SKM-1 treated with dmso at 0.1 percent for 144 hours (cell line): ENCODE data around the gene SRMS.

ENCODE experiments used
- DNase-seq: peaks from one replicate; lab custom pipeline; 2025; ENCODE audit not compliant: unreplicated experiment; lab: John Stamatoyannopoulos, UW

Gene SRMS

GRCh38 chr20:63492518-63492917 is 55.0 kb downstream of the SRMS start:
- DNase-seq = no peak

DNA sequence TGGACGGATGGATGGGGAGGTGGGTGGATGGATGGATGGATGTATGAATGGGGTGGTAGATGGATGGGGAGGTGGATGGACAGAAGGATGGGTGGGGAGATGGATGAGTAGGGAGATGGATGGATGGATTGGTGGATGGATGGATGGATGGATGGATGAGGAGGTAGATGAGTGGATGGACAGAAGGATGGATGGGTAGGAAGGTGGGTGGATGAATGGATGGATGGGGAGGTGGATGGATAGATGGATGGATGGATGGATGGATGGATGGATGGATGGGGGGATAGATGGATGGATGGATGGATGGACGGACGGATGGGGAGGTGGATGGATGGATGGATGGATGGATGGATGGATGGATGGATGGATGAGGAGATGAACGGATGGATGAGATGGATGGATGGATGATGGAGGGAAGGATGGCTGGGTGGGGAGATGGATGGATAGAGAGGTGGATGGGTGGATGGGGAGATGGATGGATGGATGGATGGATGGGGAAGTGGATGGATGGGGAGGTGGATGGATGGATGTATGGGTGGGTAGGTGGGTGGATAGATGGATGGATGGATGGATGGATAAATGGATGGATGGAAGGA is 55.8 kb downstream of the SRMS start:
- DNase-seq = no peak

GRCh38 chr20:63491078-63491477 is 56.5 kb downstream of the SRMS start:
- DNase-seq = no peak
